ENCODE data around the gene OR9Q2.
"Not testable (repeated sequence)": the region's sequence is repeated elsewhere in the genome, so short reads cannot be mapped to it uniquely, and the experiment has no call there.

- TF ChIP-seq POLR2AphosphoS5, CTCF (IDR thresholded peaks at IDR 0.05): not testable (repeated sequence)
Observed at GRCh38 chr11:58212420-58212819, 23.6 kb downstream of the OR9Q2 start, which contains the start of gene OR1S1.
